Keratinocyte (primary cell): ENCODE data around the gene VMP1. TPM values are rescaled to one million over a fixed set of nuclear protein-coding genes. Genes with fewer than 3 reads are reported as not detected.
"Not testable (repeated sequence)": the region's sequence is repeated elsewhere in the genome, so short reads cannot be mapped to it uniquely, and the experiment has no call there.

Experiments
- DNase-seq: peaks from one replicate; pipeline ENCODE4 v3.0.0-alpha.2; 2011; ENCODE audit warnings: low read depth, missing footprints, low spot score
- FAIRE-seq: peaks from 2 replicates; lab custom pipeline; 2011; peaks lifted over from hg19 to GRCh38; lab: Jason Lieb, UNC
- H2AFZ ChIP-seq: 2 replicates; pipeline ENCODE4 v1.6.0; 2012; ENCODE audit warnings: low read length, control low read depth, inconsistent platforms; ENCODE audit not compliant: control insufficient read depth
- H3K27ac ChIP-seq: 2 replicates; pipeline ENCODE4 v1.5.1; 2011; ENCODE audit warnings: low read length; ENCODE audit not compliant: control insufficient read depth, insufficient read depth
- H3K27me3 ChIP-seq: 3 replicates; pipeline ENCODE4 v1.6.0; 2011; ENCODE audit warnings: low read length; ENCODE audit not compliant: control insufficient read depth, insufficient read depth; ENCODE audit errors: extremely low read depth
- H3K36me3 ChIP-seq, 2 experiments: 2 replicates in 1 of 2; 3 replicates in 1 of 2; pipeline ENCODE4 v1.5.1; 2011; ENCODE audit warnings: low read length in 2 of 2, mild to moderate bottlenecking in 1 of 2; ENCODE audit not compliant: control insufficient read depth in 2 of 2, insufficient read depth in 2 of 2; ENCODE audit errors: extremely low read depth in 1 of 2
- H3K4me1 ChIP-seq: 3 replicates; pipeline ENCODE4 v1.5.1; 2011; ENCODE audit warnings: low read length; ENCODE audit not compliant: control insufficient read depth, insufficient read depth; ENCODE audit errors: extremely low read depth
- H3K4me2 ChIP-seq: 3 replicates; pipeline ENCODE4 v1.6.0; 2011; ENCODE audit warnings: low read depth, low read length; ENCODE audit not compliant: control insufficient read depth, insufficient read depth; ENCODE audit errors: extremely low read depth
- H3K4me3 ChIP-seq, 3 experiments: fragments of 200-600 bp in 1 of 3; sonication (generic) in 1 of 3; 2 replicates in 2 of 3; 3 replicates in 1 of 3; pipeline ENCODE4 v1.5.1; 2011 to 2016; ENCODE audit warnings: low read length in 3 of 3, mild to moderate bottlenecking in 3 of 3, control low read depth in 2 of 3, inconsistent platforms in 1 of 3, low read depth in 1 of 3, mixed read lengths in 1 of 3, mixed run types in 1 of 3, moderate library complexity in 1 of 3; ENCODE audit not compliant: control insufficient read depth in 2 of 3, insufficient read depth in 2 of 3; ENCODE audit errors: extremely low read depth in 1 of 3
- H3K79me2 ChIP-seq: 2 replicates; pipeline ENCODE4 v1.6.0; 2012; ENCODE audit warnings: low read length; ENCODE audit not compliant: control insufficient read depth, insufficient read depth
- H3K9ac ChIP-seq: 3 replicates; pipeline ENCODE4 v1.6.0; 2011; ENCODE audit warnings: low read length; ENCODE audit not compliant: control insufficient read depth, insufficient read depth; ENCODE audit errors: extremely low read depth
- H3K9me1 ChIP-seq: 3 replicates; pipeline ENCODE4 v1.6.0; 2011; ENCODE audit warnings: low read length; ENCODE audit not compliant: control insufficient read depth, insufficient read depth; ENCODE audit errors: extremely low read depth
- H3K9me3 ChIP-seq: 2 replicates; pipeline ENCODE4 v1.5.1; 2012; ENCODE audit warnings: low read depth, low read length; ENCODE audit not compliant: control insufficient read depth
- H4K20me1 ChIP-seq: 3 replicates; pipeline ENCODE4 v1.6.0; 2011; ENCODE audit warnings: low read length; ENCODE audit not compliant: control insufficient read depth, insufficient read depth; ENCODE audit errors: extremely low read depth
- EZH2 ChIP-seq: IDR thresholded peaks from one replicate; pipeline ENCODE4 v1.6.1; 2012; ENCODE audit warnings: inconsistent platforms, mild to moderate bottlenecking, low read length, moderate library complexity
- dilution Hi-C: fragments of 300-500 bp; cut with MboI; formaldehyde crosslinking; loops from one replicate; pipeline ENCODE4 v1.7.0; 2020; ENCODE audit warnings: low sequenced_read_pairs; ENCODE audit not compliant: extremely low pct_ligation_motif_present
- polyA plus RNA-seq, 5 experiments: library from polyadenylated mRNA; depleted of rRNA in 3 of 5; stranded (reverse) in 3 of 5; stranded (forward) in 1 of 5; unstranded in 1 of 5; fragments of >200 nt; gene quantifications; 1 replicate in 1 of 5; 2 replicates in 3 of 5; 3 replicates in 1 of 5; pipeline versions ENCODE4 v1.2.1 to v1.2.3, GENCODE V29; 2011 to 2012; ENCODE audit warnings: missing spikeins in 2 of 5, low read depth in 1 of 5, low replicate concordance in 1 of 5
- TF ChIP-seq, protein P1 (sequence below), 3 experiments: IDR thresholded peaks in 1 of 3; conservative IDR thresholded peaks in 1 of 3; optimal IDR thresholded peaks in 1 of 3; 2 replicates in 2 of 3; 3 replicates in 1 of 3; pipeline versions ENCODE3 to v1.5.1; 2011; ENCODE audit warnings: low read length in 3 of 3, mild to moderate bottlenecking in 3 of 3, moderate library complexity in 2 of 3, control low read depth in 1 of 3, inconsistent platforms in 1 of 3; ENCODE audit not compliant: insufficient read depth in 2 of 3; ENCODE audit errors: extremely low read depth in 1 of 3

VMP1 gene
- polyA plus RNA-seq, 1 donor (not counting 4 experiments of a cell fraction or from before 2014, with no cell fraction given), result 303 TPM

DNA sequence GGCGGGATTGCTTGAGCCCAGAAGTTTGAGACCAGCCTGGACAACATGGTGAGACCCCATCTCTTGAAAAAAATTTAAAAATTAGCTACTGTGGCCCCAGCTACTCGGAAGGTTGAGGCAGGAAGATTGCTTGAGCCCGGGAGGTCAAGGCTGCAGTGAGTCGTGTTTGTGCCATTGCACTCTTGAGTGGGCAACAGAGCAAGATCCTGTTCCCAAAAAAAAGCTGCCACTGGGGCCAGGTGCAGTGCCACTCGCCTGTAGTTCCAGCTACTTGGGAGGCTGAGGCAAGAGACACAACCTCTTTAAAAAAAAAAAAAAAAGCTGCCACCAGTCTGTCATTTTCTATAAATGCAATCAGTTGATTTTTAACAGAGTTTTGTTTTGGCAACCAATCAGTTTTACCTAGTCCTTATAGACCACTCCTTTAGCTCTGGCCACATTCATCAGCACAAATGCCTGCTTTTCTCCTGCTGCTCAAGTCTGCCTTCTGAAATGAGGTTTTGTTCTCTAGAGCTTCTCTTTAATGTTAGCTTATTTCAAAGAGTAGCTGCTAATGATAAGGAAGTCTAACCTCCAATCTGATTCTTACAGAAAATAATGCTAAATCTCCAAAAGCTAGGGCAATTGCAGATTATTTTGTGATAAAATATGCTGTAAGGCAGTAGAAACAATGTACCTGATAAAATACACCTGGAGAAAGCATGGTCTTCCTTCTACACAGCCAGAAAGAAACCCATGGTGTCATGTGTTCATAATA is 120.4 kb downstream of the VMP1 start:
- DNase-seq (no peak), FAIRE-seq (no peak)
- Histone ChIP-seq H3K27ac (peak overlapping the region; percentile 95), H3K9me1 (no peaks in the 10 kb centered on the region), H3K4me1 (peaks cover 53% of the 10 kb centered on the region), H3K79me2 (peaks cover 11% of the 10 kb centered on the region), H3K9me3 (no peaks in the 10 kb centered on the region), H3K9ac (peak overlapping the region; percentile 77), H3K36me3 (no peaks in the 10 kb centered on the region), H3K4me2 (peak overlapping the region; percentile 91), H2AFZ (no peak overlapping the region), H3K27me3 (no peaks in the 10 kb centered on the region), H3K4me3 (peak overlapping the region in 2 of 3 experiments; percentile 51 to 67), H4K20me1 (no peaks in the 10 kb centered on the region)
- dilution Hi-C loops, result no loop called here
- TF ChIP-seq EZH2, result no peak
- TF ChIP-seq, protein P1, sequence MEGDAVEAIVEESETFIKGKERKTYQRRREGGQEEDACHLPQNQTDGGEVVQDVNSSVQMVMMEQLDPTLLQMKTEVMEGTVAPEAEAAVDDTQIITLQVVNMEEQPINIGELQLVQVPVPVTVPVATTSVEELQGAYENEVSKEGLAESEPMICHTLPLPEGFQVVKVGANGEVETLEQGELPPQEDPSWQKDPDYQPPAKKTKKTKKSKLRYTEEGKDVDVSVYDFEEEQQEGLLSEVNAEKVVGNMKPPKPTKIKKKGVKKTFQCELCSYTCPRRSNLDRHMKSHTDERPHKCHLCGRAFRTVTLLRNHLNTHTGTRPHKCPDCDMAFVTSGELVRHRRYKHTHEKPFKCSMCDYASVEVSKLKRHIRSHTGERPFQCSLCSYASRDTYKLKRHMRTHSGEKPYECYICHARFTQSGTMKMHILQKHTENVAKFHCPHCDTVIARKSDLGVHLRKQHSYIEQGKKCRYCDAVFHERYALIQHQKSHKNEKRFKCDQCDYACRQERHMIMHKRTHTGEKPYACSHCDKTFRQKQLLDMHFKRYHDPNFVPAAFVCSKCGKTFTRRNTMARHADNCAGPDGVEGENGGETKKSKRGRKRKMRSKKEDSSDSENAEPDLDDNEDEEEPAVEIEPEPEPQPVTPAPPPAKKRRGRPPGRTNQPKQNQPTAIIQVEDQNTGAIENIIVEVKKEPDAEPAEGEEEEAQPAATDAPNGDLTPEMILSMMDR (optimal IDR thresholded peaks at IDR 0.05 in 1 of 3, IDR thresholded peaks at IDR 0.05 in 1 of 3, conservative IDR thresholded peaks at IDR 0.05 in 1 of 3; ENCODE audit: extremely low read depth in 1 of 3, insufficient read depth in 2 of 3, low read length in 3 of 3), result no peak

DNA sequence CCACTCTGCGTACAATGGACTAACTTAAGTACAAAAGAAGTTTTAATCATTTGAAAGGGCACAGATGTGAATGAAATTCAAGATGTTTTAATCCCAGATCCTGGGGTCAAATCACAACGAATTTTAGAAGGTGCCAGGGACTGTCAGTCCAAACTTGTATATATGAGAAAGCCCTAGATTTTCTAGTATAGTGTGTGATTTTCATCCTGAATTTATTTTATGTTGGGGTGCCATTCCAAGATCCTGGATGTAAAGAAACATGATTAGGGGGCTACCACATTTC is 121.0 kb downstream of the VMP1 start:
- Histone ChIP-seq H3K4me2 (peak overlapping the region; percentile 91), H3K4me1 (peaks cover 53% of the 10 kb centered on the region), H2AFZ (no peak overlapping the region), H3K36me3 (no peaks in the 10 kb centered on the region), H3K27ac (peak overlapping the region; percentile 95), H3K9me3 (no peaks in the 10 kb centered on the region), H3K9me1 (no peaks in the 10 kb centered on the region), H3K4me3 (peak overlapping the region in 2 of 3 experiments; percentile 51 to 67), H3K9ac (peak overlapping the region; percentile 77), H3K79me2 (peaks cover 11% of the 10 kb centered on the region), H4K20me1 (no peaks in the 10 kb centered on the region), H3K27me3 (no peaks in the 10 kb centered on the region)
- TF ChIP-seq EZH2, result no peak
- TF ChIP-seq, protein P1 (optimal IDR thresholded peaks at IDR 0.05 in 1 of 3, IDR thresholded peaks at IDR 0.05 in 1 of 3, conservative IDR thresholded peaks at IDR 0.05 in 1 of 3; ENCODE audit: extremely low read depth in 1 of 3, insufficient read depth in 2 of 3, low read length in 3 of 3), result no peak
- no peak for DNase-seq
- FAIRE-seq, result no peak
- dilution Hi-C loops, result no loop called here

DNA sequence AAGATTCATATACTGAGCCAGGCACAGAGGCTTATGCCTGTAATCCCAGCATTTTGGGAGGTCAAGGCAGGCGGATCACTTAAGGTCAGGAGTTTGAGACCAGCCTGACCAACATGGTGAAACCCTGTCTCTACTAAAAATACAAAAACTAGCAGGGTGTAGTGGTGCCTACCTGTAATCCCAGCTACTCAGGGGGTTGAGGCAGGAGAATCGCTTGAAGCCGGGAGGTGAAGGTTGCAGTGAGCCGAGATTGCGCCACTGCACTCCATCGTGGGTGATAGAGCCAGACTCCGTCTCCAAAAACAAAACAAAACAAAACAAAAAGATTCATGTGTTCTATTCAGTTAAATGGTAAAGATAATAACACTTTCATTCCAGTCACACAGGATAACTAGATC is 121.4 kb downstream of the VMP1 start:
- Histone ChIP-seq H3K4me3 (peak overlapping the region; percentile 4 to 67 (median 51)), H3K4me1 (peaks cover 53% of the 10 kb centered on the region), H3K27ac (peak overlapping the region; percentile 95), H3K9ac (peak overlapping the region; percentile 77), H3K4me2 (peak overlapping the region; percentile 91), H3K79me2 (peaks cover 11% of the 10 kb centered on the region)
- H2AFZ ChIP-seq, H3K9me1 ChIP-seq, dilution Hi-C loops, H3K9me3 ChIP-seq, DNase-seq, FAIRE-seq, H3K36me3 ChIP-seq, H3K27me3 ChIP-seq, H4K20me1 ChIP-seq: not testable (repeated sequence)
